ENCODE measurements around the gene RNF212.

RNF212 gene

DNA sequence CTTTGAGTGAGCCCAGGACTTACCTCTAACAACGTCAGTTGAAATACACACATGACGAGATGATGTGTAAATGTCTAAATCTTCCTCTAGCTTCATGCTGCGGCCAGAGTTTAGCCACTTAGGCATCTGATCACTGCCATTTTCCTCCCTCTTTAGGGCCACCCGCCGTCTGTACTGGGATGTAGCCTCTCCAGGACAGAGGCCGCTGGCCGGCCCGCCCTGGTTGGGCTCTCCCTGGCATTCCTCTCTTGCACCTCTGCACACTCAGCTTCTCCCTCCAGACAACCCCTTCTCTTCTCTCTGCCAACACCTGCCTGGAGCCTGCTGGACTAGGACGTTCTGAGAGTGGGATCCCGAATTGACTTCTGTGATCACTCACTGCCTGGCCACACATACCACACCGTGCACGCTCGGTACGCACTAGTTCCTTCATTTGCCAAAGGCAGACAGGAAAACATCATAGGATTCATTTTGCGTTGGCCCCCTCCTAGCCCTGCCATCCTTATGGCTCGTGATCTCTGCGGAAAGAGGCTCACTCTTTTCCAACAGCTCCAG is 33.6 kb downstream of the RNF212 start:
- no peak for DNase-seq (ENCODE audit: low read depth)
- no peak overlapping the region for H3K4me3 ChIP-seq (ENCODE audit: low read depth, low read length)
- TF ChIP-seq, protein P1, sequence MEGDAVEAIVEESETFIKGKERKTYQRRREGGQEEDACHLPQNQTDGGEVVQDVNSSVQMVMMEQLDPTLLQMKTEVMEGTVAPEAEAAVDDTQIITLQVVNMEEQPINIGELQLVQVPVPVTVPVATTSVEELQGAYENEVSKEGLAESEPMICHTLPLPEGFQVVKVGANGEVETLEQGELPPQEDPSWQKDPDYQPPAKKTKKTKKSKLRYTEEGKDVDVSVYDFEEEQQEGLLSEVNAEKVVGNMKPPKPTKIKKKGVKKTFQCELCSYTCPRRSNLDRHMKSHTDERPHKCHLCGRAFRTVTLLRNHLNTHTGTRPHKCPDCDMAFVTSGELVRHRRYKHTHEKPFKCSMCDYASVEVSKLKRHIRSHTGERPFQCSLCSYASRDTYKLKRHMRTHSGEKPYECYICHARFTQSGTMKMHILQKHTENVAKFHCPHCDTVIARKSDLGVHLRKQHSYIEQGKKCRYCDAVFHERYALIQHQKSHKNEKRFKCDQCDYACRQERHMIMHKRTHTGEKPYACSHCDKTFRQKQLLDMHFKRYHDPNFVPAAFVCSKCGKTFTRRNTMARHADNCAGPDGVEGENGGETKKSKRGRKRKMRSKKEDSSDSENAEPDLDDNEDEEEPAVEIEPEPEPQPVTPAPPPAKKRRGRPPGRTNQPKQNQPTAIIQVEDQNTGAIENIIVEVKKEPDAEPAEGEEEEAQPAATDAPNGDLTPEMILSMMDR (IDR thresholded peaks at IDR 0.05; ENCODE audit: low read depth, low read length, missing control alignments) = no peak

DNA sequence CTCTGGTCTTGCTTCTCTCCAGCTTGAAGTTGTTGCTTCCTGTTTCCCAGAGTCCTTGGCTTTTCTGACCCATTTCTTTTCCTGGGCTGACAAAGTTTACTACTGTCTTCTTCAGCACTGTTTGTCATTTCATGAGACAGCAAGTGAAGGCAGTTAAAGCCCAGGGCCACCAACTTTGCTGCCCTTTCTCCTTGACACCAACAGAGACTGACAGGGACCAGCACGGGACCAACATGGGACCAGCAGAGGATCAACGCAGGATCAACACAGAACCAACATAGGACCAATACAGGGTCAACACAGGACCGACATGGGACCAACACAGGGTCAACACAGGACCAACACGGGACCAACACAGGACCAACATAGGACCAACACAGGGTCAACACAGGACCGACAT is 34.9 kb downstream of the RNF212 start:
- DNase-seq (ENCODE audit: low read depth) = no peak
- no peak overlapping the region for H3K4me3 ChIP-seq (ENCODE audit: low read depth, low read length)
- TF ChIP-seq, protein P1 (IDR thresholded peaks at IDR 0.05; ENCODE audit: low read depth, low read length, missing control alignments) = no peak

DNA sequence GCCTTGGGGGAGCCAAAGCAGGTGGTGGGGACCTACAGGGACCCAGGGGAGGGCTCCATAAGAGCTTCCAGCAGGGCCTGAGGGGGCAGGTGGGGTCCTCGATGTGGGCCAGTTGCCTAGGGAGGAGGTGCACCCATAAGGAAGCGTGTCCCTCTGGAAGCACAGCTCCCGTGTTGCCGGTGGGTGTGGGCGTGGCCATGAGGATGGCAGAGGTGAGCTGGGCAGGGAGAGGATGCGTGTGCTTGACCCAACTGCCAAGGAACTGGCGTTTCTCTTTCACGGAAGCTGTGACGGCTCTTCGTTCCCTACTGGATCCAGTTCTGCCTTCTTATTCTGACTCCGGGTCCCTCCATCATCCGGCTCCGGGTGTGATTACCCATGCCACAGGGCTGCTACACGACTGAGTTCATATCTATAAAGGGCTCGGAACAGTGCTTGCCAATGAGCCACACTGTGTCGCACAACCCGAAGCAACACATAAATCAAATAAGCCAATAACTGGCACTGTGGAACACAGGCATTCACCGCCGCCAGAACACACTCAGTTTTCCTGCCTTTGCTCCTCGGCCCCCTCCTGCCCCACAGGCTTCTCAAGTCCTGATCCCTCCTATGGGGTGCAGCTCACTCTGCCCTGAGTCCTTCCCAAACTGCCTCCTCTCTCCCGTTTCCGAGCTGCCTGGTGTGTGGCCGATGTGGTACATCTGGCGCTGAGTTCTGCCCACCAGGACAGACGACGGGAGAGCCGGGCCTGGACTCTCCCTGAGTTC is 35.5 kb downstream of the RNF212 start:
- H3K4me3 ChIP-seq (ENCODE audit: low read depth, low read length) = no peak overlapping the region
- no peak for DNase-seq (ENCODE audit: low read depth)
- TF ChIP-seq, protein P1 (IDR thresholded peaks at IDR 0.05; ENCODE audit: low read depth, low read length, missing control alignments) = no peak

DNA sequence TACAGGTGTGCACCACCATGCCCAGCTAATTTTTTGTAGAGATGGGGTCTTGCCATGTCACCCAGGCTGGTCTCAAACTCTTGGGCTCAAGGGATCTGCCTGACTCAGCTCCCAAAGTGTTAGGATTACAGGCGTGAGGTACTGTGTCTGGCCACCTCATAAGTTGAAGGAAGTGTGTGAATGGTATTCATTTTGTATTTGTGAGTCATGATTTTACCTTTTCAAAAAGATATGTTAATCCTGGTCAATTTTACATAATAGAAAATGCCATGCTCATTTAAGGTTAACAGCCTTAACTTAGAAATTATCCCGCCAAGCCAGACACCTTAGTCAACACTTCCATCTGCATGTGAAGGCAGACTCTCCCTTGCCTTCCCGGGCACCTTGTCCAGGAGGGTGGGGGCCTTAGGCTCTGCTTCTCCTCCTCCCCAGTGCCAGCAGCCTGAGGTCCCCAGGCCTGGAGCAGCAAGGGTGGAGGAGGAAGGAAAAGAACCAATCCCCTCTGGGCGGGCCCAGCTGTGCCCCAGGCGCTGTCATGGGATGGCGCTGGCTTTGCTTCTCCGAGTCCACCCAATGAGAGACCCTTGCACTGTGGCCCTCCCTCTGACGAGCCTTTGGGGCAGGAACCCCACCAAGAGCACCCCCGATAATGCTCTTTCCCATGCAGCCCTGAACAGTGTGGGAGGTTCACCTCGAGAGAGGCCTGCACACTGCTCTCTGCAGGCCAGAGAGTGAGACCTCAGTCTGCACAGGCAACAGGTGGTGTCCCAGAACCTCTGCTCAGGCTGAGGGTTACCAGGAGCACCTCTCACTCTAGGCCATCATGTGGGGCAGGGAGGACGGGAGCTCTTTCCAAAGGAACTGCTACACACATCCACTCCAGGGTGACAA is 37.3 kb downstream of the RNF212 start:
- TF ChIP-seq, protein P1 (IDR thresholded peaks at IDR 0.05; ENCODE audit: low read depth, low read length, missing control alignments) = no peak
- no peak overlapping the region for H3K4me3 ChIP-seq (ENCODE audit: low read depth, low read length)
- DNase-seq (ENCODE audit: low read depth) = no peak

DNA sequence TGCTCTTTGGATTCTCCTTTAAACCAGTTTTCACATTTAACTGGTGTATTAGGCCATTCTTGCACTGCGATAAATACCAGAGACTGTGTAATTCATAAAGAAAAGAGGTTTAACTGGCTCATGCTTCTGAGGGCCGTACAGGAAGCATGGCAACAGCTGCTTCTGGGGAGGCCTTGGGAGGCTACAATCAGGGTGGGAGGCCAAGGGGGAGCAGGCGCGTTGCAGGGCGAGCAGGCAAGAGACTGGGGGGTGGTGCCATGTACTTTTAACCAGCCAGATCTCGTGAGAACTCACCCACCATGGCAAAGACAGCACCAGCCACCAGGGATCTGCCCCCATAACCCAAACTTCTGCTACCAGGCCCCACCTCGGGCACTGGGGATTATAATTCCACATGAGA is 38.1 kb downstream of the RNF212 start:
- no peak overlapping the region for H3K4me3 ChIP-seq (ENCODE audit: low read depth, low read length)
- no peak for DNase-seq (ENCODE audit: low read depth)
- TF ChIP-seq, protein P1 (IDR thresholded peaks at IDR 0.05; ENCODE audit: low read depth, low read length, missing control alignments) = no peak

DNA sequence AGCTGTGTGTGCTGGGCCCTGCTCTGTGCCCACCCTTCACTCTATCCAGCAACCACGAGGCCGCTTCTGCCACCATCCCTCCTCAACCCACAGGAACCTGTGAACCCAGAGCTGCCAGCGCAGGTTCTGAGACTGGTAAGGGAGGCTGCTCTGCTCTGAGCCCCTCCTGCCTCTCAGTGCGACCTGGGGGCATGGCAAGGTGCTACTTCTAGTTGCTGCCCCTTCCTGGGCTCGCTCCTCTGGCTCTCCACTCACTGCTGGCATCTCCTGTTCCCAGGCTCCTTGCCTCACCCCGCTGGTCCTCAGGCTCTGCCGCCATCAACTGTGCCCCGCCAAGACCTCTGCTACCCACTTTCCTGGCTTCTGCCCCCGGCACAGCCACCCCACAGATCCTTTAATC is 39.3 kb downstream of the RNF212 start:
- DNase-seq (ENCODE audit: low read depth) = no peak
- no peak overlapping the region for H3K4me3 ChIP-seq (ENCODE audit: low read depth, low read length)
- TF ChIP-seq, protein P1 (IDR thresholded peaks at IDR 0.05; ENCODE audit: low read depth, low read length, missing control alignments) = no peak
